Left kidney (tissue), 2 donors: ENCODE measurements around the gene INVS. TPM values are rescaled to one million over a fixed set of nuclear protein-coding genes. Genes with fewer than 3 reads are reported as not detected.
"Not testable (repeated sequence)": the region's sequence is repeated elsewhere in the genome, so short reads cannot be mapped to it uniquely, and the experiment has no call there.

Source experiments
- DNase-seq: peaks from one replicate; pipeline ENCODE4 v3.0.0-alpha.2; 2013
- polyA plus RNA-seq: library from polyadenylated mRNA; unstranded; fragments of 120-200 nt; gene quantifications from one replicate; pipeline ENCODE4 v1.2.1, GENCODE V29; 2013; ENCODE audit not compliant: insufficient read length

The INVS gene
- polyA plus RNA-seq, 1 donor, result 28.9 TPM

DNA sequence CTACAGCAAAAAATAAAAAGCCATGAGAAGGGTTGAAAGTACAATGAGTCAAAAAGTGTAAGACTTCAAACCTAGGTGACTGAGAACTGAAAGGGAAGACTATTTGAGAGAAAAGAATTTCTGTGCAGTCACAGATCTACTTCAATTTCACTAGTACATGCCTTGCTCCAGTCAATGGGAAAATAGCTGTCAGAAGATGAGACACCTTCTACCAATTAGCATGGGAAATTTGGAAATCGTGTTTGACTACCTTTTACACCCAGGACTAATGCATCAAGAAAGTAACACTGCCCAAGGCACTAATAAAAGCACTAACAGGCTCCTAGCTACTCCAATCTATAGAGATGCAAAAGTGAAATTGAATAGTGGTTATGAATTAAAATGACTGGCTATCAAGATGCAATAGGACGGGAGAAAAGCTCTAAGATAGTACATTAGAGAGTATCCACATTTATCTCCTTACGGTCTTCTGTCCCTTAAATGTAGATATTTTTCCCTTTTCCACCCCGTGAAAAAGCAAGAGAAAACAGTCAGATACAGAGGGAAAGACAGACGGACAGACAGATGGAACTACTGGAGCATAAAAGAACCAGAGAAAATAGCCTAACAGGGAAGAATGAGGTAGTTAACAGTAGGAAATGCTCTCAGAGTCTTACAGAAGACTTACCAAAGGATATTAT, 15.5 kb upstream of the INVS start:
- no peak for DNase-seq

DNA sequence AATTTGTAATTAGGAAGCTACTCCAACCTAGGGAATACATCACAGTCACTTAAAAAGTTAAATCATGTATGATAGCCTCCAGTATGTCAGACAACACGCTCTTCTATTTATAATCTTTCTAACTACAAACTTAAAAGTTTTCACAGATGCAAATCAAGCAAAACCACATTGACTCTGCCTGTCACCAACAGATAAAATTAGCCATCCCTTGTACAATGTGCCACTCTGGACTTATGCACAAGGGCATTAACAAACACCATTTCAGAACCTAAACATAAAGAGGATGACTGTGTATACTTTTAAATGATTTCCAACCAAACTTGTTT, 15.0 kb upstream of the INVS start:
- no peak for DNase-seq

DNA sequence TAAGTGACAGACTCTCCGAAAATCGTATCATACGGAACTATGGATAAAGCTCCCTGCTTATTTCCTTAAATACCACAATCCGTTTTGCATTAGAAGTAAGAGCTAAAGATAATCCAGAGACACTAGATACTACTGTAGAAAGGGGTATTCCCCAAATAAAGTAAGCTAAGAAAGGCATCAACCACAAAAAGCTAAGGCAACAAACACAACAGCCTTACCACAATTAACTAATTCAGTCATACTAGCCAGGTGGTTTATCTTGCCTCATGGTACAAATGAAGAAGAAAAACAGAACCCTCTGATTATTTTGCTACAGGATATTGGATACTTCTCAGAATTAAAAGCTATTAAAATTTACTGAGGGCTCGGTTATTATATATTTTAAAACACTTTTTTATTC, 14.3 kb upstream of the INVS start:
- DNase-seq, result no peak

DNA sequence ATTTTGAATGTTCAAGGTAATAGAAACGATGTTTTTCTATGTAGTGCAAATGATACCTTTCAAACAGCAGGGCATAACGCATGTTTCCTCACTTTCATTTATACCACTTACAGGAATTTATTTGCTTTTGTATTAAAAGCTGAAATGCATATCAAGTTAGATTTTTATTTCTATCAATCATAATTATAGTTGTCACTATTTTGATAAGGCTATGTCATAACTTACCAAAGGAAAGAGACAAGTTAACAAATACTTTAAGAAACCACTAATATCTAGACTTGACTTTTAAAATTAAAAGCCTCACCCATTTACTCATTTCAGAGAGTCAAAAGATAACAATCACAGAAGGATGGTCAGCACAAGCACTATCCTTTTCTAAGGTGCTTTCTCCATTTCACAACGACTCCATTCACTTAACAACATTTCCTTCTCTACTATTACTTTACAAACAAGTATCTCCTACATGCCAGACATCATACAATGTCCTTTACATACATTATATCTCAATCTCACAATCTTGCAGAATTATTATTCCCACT, 12.9 kb upstream of the INVS start:
- DNase-seq, result no peak

DNA sequence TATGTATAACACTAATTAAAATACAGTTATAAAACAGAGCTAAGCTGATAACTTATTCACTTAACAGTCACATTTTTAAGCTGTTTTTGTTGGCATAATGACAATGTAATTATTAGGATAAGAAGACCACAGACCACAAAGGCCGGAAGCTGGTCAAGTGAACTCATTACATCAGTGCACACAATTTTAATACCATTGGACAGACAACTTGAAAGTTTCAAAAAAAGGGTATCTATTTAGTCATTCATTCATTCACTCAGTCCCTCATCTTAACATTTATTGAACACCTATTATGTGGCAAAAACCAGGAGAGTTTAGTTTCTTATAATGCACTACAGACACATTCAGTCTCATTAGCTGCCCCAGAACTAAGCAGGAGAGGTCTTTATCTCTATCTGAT, 11.8 kb upstream of the INVS start:
- DNase-seq, result no peak

DNA sequence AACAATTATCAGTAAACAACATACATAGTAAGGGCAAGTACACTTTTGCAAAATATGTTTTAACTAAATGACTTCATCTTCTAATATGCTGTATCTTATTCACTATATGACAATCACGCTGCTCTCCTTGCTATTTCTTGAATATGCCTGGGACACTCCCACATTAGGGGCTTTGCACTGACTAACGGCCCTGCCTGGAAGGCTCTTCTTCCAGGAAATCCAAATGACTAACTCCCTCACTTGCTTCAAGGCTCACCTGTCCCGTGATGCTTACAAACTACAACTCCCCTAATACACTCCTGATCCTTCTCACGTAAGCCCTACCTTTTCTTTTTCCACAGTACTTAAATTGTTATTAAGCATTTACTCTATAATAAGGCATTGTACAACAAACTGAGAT, 10.8 kb upstream of the INVS start:
- DNase-seq, result no peak

DNA sequence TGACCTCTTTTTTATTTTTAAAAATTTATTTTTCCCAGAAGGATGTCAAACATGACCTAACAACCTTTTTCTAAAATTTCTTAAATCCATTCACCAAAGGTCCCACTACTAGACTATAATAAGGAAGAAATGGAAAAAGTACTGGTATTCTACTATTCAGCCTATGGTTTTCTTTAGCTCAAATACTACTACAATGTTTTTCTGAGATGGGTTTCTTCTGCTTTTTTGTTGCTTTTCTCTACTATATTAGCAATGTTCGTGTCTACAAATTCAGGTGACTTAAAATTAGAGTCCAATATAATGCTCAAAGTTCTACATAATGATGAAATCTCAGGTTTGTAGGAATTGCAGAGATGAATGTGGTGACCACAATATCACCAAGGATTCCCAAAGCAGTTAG, 8.2 kb upstream of the INVS start:
- no peak for DNase-seq

DNA sequence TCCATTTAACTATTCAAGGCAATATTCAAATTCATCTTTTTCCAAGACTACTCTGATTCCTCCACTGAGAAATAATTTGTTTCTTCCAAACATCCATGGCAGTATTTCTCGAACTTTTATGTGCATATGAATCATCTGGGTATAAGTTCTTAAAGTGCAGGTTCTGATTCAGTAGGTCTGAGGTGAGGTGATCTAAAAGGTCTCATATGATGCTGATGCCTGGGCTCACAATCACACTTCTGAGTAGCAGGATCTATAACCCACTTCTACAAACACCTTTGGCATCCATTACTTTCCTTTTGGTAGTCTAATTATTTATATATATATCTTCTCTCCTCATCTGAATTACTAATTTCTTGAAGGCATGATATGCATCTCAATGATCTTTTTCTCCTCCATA, 7.4 kb upstream of the INVS start:
- no peak for DNase-seq

DNA sequence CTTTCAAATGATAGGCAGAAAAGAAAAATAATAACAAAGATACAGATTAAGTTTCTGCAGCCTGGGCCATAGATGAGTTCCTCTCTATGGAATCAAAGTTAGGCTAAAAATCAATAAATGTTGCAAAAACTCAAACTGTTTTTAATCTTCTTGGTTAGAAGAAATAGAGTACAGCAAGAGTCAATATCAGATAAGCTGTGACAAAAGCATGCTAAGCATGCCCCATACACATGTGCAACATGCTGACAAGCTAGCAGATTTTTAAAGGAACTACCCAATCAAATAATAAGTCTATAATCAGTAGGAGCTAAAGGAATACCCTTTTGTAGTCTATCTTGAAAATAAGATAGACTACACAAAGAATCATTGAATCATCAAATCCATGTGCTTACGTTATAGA, 7.0 kb upstream of the INVS start:
- no peak for DNase-seq

DNA sequence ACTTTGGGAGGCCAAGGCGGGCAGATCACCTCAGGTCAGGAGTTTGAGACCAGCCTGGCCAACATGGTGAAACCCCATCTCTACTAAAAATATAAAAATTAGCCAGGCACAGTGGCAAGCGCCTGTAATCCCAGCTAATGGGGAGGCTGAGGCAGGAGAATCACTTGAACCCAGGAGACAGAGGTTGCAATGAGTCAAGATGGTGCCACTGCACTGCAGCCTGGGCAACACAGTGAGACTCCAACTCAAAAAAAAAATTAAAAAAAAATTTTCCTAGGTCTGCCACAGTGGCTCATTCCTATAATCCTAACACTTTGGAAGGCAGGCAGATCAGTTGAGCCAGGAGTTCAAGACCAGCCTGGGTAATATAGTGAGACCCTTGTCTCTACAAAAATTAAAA, 4.6 kb upstream of the INVS start:
- not testable (repeated sequence) for DNase-seq

DNA sequence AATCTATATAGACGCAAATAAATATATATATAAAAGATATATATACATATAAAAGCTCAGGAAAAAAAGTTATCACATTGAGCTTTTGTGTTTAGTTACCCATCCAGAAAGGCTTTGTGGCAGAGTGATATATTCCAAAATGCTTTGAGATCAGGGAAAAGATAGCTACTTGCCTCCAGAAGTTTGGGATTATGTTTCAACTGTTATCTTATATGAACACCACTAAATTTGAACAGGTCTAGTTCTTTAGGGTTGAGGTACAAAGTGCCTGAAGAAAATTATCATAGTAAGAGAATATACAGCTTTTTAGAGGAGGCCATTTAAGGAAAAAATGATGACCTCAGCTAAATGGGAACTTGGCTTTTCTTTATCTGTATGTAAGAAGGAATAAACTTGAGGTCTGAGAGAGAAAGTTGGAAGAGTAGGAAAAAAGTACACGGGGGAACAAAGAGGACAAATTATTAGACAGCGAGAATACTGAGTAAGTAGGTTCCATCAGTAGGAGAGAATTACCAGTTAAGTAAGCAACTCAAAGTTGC, 2.6 kb upstream of the INVS start:
- DNase-seq, result no peak

DNA sequence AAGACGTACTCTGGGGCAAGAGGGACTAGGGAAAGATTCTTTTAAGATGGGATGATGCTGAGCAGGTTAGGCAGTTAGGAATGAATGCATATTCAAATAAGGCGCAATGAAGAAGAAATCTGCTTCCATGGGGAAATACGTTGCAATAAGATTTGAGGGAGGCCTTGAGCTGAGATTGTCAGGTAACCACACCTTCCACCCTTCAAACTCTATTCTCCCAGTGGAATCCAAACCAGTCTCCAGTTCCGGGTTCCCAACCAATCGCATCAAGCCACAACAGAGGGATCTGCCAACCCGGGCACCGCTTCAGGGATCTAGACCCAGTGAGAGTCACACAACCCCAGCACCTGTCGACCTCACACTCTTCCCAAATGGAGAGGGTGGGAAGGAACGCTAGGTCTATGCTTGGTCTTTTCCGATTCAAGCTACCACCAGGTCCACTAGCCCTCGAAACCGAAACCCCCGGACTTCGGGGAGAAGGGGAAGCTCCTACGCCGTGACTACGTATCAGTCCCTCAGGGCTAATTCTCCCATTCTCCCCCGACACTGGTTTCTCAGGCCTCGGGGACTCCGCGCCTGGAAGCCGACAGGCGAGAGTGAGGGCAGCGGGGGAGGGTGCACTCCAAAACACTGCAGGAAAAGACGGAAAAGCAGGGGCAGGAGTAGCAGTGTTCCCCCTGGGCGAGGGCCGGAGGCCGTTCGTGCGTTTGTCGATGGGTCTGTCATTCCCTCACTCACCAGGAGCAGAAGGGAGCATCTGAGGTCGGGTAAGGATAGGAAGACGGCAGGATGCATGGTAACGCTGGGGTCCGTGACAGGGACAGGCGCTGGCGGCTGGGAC, 777 bp upstream of the INVS start:
- peak; percentile 19 for DNase-seq

DNA sequence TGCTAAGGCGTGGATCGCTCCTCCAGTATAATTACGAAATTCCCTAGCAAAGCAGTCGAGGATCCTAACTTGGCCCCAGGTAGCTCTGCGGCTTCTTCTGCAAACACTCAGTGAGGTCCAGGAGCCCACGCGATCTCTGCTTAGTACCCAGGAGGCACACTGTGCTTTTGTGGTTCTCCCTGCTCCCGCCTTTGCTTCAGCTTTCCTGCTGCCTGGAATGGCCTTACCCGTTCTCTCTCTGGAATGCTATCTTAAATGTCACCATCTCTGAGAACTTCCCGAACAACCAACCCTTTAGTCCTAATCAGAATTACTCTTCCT, 639 bp downstream of the INVS start:
- DNase-seq, result no peak

DNA sequence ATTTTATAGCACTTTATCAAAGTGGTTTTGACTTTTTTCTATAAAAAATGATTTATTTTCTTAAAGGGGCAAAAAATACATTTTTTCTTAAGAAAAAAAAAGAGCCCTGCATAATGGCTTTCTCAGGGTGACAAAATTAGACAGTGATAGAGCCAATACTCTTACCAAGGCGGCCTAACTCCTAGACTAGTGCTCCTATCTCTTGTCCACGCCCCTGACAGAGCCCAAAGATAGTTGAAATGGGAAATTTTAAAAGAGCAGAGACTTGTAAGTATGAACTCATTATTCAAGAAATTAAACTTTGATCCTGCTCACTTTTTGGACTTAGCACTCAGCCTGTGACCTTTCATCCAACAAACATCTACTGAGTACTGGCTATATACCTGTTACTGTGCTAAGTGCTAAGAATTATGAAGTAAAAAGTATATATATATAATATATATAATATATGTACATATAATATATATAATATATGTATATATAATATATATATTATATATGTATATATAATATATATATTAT, 1.2 kb downstream of the INVS start:
- no peak for DNase-seq

DNA sequence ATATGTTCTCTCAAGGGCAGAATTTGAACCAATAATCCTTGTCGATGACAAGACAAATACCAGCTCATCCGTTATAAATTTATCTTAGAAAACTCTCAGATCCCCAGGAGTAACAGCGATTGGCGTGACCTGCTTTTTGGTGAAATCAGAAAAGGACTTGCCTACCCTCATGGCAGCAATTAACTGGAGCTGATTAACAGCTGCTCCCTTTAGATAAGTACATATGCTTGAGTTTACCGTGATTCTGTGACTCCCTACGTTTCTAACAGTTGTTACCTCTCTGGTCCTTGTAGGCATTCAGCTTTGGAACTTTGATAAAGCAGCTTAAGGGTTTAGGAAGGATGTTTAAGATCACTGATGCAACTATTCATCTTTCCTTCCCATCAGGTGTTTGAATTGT, 2.6 kb downstream of the INVS start:
- DNase-seq, result no peak

DNA sequence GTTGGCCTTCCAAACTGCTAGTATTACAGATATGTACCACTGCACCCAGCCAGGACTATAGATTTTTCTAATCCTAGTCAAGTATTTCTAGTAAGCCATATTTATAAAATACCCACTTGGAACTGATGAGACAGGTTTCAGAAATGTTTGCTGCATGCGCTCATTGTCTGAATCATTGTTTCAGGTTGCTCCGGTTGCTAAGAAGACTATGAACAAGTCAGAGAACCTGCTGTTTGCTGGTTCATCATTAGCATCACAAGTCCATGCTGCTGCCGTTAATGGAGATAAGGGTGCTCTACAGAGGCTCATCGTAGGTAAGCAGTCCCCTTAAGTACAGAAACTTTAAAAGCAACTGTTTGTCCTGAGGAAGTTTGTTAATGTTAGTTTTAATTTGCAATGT, 5.3 kb downstream of the INVS start:
- DNase-seq, result no peak

DNA sequence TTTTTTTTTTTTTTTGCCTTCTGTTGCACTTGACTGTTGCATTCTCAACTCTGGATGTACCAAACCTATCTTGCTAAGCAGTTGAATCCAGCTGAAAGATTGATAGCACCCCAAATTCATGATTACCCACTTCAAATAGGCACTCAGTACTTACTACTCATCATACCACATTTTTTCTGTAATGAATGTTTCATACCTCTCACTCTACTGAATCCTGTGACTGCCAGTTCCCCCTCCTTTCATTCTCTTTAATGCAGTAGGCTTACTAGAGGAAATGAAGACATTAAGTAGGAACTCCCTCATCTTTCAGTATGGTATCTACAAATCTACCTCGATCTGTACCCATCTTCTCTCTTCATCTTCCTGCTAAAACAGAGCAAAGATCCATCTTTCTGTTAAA, 6.8 kb downstream of the INVS start:
- no peak for DNase-seq

DNA sequence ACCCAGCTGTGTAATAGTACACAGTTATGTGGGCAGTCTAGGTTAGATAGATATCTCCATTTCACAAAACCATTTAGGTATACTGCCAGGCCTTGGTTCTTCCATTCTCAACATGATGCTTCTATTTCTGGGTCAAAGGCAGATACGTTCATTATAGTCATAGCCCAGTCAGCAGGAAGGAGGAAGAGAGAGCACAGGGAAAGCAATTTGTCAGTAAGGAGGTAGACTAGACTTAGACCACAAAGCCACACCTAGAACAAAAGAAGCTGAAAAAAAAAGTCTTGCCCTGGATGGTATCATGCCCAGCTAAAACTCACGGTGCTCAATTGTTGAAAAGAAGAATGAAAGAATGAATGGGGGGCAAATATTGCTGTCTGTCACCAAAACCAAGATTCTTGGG, 7.6 kb downstream of the INVS start:
- no peak for DNase-seq

DNA sequence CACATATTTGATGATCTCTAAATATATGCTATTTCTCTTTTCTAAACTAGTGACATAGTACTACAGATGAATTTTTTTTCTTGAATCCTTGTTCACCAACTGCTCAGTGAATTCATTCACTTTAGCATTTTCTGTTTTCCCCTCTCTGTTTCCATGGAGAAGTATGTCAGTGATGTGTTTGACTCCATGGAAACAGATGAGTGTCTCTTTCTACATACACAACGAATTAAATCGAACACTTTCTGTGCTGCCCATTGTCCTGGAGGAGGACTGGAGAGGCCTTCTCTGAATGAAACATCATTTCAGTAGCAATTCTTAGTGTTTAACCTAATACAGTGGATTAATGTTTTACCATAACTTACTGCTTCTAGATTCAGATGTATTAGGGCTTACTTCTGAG, 9.5 kb downstream of the INVS start:
- DNase-seq, result no peak

DNA sequence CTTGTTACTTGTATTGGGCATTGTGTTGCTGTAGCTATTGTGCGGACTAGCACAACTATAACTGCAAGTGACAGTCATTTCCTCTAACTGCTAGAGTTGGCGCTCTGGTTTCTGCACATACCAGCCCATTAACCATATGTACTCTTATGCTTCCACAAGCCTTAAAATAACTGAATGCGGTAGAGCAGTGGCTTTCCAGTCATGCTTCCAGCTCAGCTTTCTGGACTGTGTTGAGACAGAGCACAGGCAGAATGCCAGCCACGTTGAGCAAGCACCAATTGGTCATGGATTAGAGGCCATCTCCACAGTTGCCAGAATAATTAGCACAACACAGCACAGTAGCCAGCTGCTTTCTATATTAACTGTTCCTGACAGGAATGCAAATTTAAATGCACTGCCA, 12.2 kb downstream of the INVS start:
- DNase-seq, result no peak

DNA sequence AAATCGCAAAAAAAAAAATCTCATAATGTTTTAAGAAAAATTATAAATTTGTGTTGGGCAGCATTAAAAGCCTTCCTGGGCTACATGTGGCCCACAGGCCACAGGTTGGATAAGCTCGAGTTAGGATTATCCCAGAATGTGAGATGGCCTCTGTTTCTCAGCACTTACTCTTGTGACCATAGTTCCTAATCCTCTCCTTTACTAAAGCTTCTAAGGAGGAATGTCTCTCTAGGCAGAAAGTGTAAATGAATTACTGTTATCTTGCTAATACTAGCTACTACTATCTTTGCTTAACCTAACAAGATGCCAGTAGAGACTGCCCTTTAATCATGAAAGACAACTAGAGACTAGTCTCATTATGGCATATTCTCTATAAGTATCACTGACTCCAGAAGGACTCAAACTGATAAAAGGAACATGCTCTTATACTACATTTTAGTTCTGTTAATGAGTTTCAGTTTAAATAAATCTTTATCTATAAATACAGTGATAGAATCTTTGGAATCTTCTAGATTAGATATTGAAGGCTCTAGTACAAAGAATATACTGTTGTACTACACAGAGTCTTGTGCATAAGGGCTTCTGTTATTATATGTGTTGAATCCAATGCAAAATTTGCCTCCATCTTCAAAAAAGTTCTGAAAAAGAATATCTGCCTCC, 13.8 kb downstream of the INVS start:
- no peak for DNase-seq

DNA sequence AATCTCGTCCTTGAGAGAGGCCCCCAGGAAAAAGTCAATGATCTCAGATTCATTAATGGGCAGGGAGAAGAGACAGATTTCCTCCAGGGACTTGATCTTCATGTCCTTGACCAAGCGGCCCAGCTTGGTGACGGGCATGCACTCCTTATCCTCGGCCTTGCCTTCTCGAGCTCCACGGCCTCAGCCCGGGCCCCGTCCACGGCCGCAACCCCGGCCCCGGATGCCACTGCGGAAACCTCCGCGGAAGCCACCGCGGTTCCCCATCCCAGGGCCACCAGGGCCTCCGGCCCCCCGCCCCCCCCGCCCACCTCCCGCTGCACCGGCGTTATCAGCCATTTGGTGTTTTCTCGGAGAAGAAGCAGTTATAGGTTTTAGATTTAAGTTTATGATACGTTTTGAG, 18.3 kb downstream of the INVS start:
- DNase-seq, result no peak

DNA sequence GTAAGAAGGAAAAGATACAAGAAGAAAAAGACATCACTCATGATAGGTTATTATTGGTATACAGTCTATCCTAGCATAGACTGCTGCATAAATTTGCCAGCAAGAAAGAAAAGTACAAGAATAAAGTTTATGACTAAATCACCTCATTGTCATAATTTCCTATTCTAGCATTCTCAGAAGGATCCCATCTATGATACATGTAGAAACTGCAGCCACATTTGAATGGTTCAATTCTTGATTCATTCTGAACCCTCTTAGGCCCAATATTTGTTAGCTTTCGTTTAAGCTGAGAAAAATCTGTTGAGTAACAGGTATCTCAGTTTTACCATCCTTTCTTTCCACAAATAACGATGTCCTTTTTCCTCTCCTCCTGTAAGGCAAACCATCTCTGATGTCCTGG, 21.2 kb downstream of the INVS start:
- no peak for DNase-seq
